ENCODE measurements around the gene NKX2-3.

The NKX2-3 gene

DNA sequence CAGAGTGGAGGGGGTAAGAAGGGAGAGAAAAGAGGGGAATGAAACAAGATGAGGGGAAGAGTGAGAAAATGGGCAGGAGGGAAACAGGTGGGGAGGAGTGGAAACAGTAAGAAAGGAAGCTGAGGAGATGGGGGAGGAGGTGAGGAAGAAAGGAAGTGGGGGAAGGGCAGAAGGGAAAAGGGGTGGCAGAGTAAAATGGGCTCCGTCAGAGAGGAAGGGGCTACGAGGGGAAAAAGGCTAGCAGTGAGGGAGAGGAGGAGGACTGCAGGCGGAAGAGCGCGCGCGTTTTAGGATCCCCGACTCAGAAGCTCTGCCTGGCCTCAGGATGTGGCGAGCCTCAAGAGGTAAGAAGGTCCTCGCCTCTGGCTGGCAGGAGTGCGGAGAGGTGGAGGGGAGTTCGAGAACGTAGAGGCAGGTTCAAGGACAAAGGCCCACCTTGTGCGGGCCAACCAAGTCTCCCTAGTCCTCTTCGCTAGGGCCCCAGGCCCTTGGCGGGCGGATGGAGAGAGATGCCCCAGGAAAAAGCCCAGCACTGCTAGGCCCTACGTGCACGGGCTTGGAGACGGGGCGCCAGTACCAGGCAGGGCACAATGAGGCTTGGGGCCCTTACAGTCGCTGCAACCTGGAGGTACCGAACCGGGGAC is 5.8 kb upstream of the NKX2-3 start:
- no peak for DNase-seq (ENCODE audit: low spot score)

DNA sequence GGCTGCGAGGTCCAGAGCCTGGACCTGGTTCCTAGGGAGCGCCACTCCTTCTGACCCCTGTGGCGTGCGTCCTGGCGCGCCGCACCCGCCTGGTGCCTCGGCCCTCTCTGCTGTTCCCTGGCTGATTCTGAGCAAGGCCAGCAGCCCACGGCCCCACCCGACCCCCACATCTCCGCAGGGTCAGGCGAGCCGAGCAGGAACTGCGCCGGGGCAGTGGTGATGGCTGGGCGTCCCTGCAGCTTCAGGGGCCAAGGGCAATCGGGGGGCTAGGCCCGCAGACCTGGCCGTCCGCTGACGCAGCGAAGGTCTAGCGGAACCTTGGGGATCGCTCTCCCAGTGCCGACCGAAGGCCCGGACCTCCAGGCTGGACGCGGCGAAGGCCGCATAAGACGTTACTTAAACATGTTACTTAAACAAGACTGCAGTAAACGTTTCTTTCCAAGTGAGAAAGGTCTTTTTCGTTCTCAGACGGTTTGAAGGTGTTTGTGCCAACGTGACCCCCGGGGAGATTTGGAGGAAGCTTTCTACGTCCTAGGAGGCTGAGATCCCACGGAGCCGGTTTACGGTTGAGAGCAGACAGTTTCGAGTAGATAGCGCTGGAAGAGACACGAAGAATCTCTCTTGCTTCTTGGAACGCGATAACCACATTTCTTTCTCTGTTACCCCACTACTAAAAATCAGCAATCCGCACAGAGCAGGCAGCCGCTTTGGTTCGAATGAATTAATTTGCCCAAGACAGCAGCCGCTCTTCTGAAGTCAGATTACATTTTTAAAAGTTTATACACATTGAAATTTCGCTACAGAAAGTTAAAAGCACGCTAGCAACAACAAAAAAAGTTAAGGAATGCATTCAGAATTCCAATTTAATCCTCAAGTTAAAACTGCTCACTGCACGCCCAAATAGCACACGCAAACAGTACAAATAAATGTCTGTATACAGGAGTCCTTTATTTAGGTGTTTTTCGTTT is 4.9 kb upstream of the NKX2-3 start:
- no peak for DNase-seq (ENCODE audit: low spot score)

DNA sequence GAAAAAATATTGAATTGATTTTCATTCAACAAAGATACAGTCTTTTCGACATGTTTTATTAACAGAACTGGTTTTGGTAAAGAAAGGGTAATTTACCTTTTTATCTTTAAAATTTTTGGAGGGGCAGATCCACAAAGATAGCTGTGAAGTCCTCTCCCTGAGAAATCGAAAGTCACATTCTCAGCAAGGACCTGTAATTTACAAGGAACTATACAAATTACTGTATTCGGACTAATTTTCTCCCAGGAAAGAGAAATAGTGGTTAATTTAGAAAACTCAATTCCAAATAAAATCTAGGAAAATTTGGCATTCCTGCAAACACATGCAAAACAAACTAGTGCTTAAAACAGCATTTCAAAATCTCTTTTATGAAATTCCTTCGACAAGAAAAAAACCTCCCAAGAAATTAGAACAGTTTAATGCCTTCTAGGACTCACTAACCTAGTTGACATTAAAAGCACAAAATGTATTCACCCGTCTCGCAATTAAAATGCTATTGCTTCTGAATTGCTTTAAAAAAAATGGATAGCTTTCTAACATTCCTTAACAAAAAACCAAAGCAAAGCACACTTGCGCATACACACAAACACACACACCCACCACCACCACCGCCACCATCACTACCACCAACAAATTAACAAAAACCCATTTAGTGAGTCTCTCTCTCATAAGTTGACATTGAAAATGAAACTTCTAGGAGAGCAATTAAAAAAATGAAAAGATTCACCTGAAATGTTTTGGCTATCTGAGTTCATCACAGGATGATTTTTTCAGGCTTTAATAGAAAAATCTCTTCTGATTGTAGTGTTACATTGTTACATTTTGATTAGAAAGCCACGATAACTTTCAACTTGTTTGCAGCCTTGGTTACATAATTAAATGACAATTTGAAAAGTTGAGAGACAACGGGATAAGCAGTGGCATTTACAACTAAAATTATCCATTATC is 4.0 kb upstream of the NKX2-3 start:
- DNase-seq (ENCODE audit: low spot score), result no peak

DNA sequence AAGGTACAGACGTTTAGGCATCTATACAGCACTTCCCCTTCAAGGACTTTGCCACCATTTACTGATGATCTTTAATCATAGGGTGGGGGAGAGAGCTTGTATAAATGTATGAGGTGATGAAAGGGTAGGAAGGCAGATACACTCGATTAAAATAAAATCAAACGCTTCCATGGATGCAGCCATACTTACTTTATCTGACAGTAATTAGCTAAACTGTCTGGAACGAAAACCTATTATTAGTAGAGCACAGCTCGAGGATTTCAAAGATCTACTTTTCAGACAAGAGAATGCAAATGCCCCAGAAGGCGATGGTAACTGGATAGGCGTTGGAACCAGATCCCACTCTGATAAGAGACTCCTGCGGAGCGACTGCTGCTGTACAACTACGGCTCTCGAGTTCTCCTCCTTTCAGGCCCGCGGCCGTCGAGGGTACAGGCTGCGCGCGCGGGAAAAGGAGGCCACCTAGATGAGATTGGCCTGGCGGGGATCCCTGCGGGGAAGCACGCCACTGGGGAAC is 3.1 kb upstream of the NKX2-3 start:
- DNase-seq (ENCODE audit: low spot score), result no peak

DNA sequence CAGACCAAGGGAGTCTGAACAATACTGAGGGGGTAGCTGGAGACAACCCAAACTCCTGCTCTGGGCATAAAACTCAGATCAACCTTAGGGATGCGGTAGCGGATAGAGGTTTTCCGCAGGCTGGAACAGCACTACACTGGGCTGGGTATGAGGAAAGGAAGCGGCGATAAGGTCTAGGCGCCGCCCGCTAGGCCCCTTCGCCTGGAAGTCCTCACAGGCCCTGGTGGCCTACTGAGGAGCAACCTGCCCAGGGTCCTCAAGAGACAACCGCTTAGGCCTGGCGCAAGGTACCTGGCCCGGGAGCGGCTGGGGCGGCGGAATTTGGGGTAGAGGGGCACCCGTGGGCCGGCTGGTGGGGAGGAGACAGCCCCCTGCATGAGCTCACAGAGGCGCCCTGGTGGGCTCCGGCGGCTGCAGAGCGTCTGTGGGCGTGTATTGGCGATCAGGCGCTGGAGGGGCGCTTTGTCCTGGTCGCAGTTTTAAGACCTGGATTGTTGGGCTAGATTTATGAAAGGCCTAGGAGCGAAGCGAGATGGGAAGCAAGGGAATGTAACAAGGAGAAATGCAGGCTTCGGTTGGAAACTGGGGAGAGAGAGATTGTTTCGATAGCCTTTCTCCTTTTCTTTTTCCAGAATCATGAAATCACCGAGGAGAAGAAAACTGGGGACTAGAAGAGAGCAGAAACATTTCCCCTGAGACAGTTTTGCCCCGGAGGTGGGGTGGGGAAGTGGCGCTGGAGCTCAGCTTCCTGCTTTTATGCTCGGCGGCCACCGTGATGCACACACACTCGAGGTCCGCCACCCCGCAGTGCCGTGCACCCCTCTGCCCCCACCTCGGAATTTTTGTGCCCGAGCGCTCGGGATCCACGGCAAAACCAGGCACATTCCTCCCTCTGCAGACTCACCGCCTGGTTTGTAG is 2.4 kb upstream of the NKX2-3 start:
- no peak for DNase-seq (ENCODE audit: low spot score)

DNA sequence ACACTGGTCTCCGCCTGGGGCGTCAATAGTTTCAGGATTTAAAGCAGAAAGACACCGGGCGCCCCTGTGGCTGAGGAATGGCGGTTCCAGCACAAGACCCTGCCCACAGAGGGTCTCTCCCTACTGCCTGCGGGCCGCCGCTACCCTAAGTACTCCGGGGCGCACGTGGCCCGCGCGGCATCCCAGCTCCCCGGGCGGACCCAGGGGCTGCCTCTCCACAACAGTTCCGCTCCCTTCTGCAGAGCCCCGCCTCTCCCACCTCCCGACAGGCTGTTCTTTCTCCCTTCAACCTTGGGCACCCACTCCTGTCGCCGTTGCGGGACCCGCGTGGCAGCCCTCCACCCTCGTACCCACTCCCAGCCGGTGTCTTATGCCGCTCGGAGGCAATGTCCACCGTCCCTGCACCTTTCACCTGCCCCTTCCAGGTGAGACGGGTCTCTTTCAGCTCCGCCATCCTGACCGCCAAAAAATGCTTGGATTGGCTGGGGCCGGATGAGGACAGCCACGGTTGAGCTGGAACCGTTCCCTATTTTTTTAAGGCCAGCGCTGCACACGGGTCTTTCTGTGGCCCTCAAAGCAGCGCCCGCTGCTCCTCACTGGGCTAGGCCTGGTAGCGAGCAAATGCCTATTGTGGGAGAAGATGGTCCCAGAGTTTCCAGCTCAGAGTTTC is 1.6 kb upstream of the NKX2-3 start:
- DNase-seq (ENCODE audit: low spot score), result no peak

DNA sequence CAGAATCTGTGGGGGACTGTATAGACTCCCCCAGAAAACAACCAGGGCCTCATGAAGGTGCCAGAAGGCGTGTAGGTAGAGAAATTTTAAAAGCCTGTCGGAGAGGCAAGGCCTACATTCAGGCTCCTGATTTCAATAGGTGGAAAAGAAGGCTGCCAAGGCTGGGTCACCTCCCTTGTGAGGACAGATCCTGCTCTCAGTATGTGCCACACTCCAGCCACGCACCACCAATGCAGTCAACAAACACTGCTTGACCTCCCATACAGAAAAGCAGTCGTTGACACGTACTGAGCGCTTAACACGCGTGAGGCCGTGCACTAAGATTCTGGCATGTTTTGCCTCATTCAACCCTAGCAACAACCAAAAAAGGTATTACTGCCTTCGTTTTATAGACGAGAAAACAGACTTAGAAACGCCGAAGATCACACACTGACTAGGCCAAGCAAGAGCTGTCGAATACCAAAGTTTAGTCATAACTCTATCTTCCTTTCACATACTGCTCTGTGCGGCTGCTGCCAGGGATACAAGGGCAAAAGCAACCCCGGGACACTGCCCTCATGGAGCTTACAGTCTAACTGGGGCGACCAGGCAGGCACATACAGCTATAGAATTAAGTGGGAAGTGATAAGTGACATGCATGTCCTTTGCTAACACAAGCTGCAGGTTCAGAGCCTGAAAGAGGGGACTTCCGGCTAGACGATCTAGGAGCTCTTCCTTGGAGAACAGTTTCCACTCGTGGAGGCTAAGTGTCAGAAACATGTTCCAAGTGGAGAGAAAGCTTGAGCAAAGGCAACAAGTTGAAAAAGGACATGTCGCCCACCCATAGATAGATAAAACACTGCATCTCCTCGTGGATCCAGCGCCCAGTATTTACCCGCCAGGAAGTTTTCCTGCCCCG is 797 bp upstream of the NKX2-3 start:
- no peak for DNase-seq (ENCODE audit: low spot score)

DNA sequence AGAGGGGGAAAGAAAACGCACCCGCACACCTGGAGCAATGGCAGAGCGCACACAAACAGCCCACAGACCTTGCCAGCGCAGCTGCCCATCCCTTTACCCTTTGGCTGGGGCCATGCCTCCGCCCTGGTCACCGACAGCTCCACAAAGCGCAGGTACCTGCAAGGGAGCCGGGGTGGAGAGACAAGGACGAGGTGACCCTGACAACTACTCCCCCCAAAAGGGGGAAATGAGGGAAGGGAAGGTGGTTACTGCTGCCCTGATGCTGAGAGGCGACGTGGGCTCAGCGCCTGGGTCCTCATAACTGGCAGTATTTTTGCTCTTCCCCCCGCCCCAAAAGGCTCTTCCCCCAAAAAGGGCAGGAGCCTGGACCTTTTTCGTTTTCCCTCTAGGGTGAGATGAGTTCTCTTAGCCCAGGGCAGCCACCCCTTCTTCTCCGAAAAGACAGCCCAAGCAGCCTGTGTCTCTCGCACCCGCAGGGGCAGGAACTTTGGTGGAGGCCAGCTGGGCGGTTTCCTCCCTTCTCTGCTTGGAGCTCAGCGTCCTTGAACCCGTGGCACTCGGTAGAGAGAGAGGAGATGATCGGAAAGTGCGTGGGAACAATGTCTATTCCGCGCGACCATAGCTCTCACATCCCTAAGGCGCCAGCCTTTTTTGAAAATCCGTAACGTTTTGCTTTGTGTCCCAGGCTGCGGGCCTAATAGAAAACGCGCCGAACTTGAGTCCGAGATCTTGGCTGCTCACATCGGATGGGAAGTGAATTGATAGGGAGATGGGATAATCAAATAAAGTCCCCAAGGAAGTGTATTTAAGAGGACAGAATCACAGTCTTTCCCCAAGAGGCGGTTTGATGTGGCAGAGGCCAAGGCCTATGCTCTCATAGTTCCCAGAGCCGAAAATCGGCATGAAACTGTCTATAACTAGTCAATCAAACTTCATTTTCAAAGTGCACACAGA is 1.0 kb downstream of the NKX2-3 start:
- no peak for DNase-seq (ENCODE audit: low spot score)

DNA sequence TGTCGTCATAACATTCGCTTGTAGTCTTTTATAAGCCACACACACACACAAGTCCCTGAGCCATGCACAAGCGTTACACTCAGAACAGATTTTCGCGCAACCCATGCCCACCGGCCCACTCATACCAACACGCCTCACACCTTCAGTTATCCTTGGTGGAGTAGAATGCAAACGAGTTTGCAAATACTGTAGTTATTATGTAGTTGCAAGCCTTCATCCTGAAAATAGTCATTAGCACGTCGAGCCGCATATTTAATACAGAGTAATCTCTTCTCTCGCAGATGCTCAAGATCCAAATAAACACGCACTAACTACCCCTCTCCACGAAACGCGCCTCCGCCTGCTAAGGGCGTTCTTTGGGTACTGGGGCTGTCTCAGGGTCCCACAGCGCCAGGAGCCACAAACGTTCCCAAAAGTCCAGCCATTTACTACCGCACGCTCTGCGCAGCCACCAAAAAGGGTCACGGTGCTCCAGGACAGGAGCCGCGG is 1.8 kb downstream of the NKX2-3 start:
- no peak for DNase-seq (ENCODE audit: low spot score)

DNA sequence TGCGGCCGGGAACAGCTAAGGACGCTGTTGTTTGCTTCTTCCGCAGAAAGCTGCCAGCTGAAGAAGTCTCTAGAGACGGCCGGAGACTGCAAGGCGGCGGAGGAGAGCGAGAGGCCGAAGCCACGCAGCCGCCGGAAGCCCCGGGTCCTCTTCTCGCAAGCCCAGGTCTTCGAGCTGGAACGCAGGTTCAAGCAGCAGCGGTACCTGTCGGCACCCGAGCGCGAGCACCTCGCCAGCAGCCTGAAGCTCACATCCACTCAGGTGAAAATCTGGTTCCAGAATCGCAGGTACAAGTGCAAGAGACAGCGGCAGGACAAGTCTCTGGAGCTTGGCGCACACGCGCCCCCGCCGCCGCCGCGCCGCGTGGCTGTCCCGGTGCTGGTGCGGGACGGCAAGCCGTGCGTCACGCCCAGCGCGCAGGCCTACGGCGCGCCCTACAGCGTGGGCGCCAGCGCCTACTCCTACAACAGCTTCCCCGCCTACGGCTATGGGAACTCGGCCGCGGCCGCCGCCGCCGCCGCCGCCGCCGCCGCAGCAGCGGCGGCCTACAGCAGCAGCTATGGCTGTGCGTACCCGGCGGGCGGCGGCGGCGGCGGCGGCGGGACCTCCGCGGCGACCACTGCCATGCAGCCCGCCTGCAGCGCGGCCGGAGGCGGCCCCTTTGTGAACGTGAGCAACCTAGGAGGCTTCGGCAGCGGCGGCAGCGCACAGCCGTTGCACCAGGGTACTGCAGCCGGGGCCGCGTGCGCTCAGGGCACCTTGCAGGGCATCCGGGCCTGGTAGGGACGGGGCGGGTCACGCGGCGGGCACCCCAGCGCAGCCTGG is 2.4 kb downstream of the NKX2-3 start:
- no peak for DNase-seq (ENCODE audit: low spot score)

DNA sequence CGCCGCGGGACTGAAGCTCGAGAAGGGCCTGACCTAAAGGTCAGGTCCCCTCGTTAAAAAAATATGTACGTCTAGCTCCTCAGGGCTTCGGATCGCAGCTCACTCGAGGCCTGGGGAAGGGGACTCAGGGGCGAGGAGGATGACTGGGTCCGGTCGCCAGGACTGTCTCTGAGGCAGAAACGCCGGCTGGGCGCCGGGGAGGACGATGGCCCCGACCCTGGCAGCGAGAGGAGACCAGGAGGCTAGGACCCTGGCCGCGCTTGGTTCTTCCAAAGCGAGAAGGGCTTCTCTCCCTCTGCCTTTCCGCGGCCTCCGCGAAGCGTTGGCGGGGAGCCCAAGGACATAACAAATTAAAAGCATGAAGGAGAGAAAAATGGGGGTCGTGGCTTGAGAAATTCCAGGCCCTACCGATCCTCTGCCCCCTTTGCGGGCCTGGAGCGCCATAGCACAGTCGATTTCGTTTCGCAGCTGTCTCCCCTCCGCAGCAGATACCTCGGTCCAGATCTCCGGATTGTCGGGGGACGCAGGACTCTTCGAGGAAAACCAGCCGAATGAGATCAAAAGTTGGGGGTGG is 3.1 kb downstream of the NKX2-3 start:
- DNase-seq (ENCODE audit: low spot score), result no peak

DNA sequence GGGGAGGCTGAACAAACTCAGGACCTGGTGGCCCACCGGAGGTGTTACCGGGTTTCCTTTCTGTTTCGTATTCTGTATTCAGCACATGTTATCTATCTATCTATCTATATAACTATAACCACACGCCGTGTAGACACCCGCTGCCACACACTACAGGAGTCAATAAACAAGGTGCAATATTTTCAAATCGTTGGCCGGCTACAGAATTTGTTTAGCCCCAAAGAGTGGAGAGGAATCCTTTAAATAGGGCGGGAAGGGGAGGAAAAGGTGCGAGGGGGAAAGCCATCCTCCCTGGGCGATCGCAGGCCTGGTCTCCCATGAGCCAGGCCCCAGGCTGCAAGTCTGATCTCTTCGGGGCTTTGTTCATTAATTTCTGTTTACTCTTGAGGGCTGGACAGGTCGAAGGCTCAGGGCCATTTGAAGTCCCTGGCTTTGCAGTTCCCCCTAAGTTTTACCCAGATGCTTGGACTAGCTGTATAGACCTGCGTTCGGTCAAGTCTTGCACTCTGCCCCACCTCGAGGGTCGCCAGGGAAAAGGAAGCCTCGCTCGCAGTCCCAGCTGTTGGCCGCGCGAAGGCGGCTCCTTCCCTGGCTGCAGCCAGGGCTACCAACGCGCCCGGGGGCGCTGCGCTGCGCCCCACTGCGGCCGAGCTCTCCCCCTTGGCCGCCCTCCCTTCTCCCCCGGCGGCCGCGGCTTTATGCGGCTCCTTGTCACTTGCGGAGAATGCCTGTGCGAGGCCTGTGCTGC is 3.8 kb downstream of the NKX2-3 start:
- DNase-seq (ENCODE audit: low spot score), result no peak

DNA sequence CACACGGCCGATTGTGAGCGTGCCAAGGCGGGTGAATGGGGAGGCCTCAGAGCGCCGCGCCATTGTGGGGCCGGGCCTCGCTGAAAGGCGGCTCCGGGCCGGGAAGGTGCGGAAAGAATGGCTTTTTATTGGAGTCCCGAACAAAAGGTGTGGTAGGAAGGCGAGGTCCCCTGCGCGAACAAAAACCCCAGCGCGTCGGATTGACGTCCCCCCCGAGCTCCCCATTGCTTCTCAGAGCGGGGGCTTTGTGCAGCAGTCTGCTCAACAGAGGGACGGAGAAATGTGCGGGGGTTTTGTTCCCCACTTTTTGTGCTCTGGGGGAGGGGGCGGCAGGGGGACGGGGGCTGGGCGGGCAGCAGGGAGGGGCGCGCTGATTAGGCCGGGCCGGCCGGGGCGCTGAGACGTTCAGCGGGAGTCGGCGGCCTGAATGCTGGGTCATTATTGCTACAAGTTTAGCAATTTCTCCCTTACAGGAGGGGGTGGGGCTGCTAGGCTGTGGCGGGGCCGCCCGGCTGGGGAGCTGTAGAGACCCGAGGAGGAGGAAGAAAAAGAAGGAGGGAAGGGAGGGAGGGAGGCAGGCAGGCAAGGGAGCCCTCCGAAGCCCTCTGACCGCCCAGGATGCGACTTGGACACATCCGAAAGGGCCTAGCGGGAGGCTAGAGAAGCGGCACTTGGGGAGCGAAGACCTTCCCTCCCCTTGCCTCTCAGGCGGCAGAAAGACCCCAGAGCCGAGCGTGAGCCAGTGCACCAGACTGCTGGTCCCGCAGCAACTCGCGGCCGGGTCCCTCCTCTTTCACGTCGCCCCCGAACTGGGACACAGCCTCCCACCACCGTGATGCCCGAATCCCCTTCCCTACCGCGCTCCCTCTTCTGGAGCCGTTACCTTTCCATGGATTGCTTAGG is 4.6 kb downstream of the NKX2-3 start:
- DNase-seq (ENCODE audit: low spot score), result no peak

DNA sequence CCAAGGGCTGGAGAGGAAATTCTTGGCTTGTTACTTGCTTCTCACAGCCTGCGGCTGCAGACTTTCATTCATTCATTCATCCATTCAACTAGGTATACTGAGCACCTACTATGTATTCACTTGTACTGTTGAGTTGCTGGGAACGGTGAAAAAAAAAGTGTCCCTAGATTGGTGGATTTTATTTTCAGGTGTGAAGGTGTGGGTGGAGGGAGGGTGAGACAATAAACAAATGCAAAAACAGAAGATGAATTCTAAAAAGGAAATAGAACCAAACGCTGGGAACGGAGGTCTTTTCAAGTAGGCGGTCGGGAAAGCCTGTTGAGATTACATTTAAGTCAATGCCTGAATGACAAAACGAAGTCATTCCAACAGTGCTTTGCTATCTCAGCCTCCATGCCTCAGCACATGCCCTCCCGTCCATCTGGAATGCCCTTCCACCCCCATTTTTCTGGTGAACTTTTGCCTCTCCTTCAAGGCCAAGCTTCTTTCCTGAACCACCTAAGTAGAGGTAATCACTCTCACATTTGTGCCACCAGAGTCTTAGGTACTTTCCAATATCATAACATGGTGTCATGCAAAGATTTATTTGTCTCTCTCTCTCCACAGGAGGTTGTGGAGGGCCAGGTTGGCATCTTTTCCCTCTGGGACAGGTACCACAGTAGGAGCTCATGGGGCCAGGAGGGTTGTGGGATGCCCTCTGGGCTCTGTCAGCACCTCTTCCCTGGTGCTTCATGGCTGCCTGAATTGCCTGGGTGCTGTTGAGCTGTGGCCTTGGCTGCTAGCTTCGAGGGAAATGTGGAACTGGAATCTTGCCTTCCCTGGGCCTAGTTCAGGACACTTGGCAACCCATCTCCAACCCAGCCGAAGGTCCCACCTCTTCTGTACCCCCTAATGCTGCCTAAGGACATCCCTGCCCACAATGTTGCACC is 5.5 kb downstream of the NKX2-3 start:
- DNase-seq (ENCODE audit: low spot score), result no peak

Data from cerebellar cortex (tissue), 1 donor.